ENCODE measurements around the gene OCIAD1.

GRCh38 chr4:48785302-48785701 is 45.6 kb upstream of the OCIAD1 start:
- TF ChIP-seq POLR2AphosphoS5 (IDR thresholded peaks at IDR 0.05; ENCODE audit: insufficient read depth in 1 of 2, low read depth in 1 of 2): no peak
- no peak for TF ChIP-seq CTCF (IDR thresholded peaks at IDR 0.05)

Data from vagina (tissue), 2 donors.